Common myeloid progenitor, CD34-positive (primary cell): ENCODE data around the gene TTF2.

Experiments
- CTCF ChIA-PET: fragments of 350-600 bp; sonication (Branson Sonifier 250); formaldehyde crosslinking; loops from one replicate; lab custom pipeline; 2021; ENCODE audit warnings: antibody characterized with exemption; lab: Charles Lee
- POLR2A ChIA-PET: fragments of 350-600 bp; sonication (Branson Sonifier 250); formaldehyde crosslinking; loops from one replicate; lab custom pipeline; 2021; ENCODE audit warnings: antibody characterized with exemption; lab: Charles Lee
- DNase-seq, 3 donors: peaks; one replicate each; pipeline versions ENCODE4 v3.0.0 to v3.0.0-alpha.2; 2013
- H3K27ac ChIP-seq, 2 experiments: 1 replicate in 1 of 2; 2 replicates in 1 of 2; pipeline ENCODE4 v1.7.0; 2013; ENCODE audit warnings: inconsistent platforms in 2 of 2, low read length in 2 of 2, mild to moderate bottlenecking in 2 of 2, low read depth in 1 of 2, moderate library complexity in 1 of 2; ENCODE audit not compliant: severe bottlenecking in 2 of 2, insufficient read depth in 1 of 2, poor library complexity in 1 of 2
- H3K27me3 ChIP-seq, 5 experiments: replicated peaks in 2 of 5; 1 replicate in 3 of 5; 2 replicates in 2 of 5; pipeline versions ENCODE4 v1.6.1 to v1.7.0; 2013; ENCODE audit warnings: low read length in 4 of 5, mild to moderate bottlenecking in 2 of 5, moderate library complexity in 2 of 5, inconsistent platforms in 1 of 5; ENCODE audit not compliant: insufficient read depth in 5 of 5, control insufficient read depth in 4 of 5
- H3K36me3 ChIP-seq, 4 experiments: 1 replicate in 2 of 4; 2 replicates in 2 of 4; pipeline versions ENCODE4 v1.6.1 to v1.7.0; 2013; ENCODE audit warnings: low read length in 3 of 4, control low read depth in 1 of 4, mild to moderate bottlenecking in 1 of 4; ENCODE audit not compliant: control insufficient read depth in 4 of 4, insufficient read depth in 4 of 4
- H3K4me1 ChIP-seq, 4 experiments: 1 replicate in 3 of 4; 2 replicates in 1 of 4; pipeline versions ENCODE4 v1.6.1 to v1.7.1; 2013; ENCODE audit warnings: low read length in 3 of 4, mild to moderate bottlenecking in 3 of 4, control low read depth in 1 of 4, inconsistent platforms in 1 of 4, moderate library complexity in 1 of 4; ENCODE audit not compliant: control insufficient read depth in 4 of 4, insufficient read depth in 4 of 4; ENCODE audit errors: control extremely low read depth in 1 of 4
- H3K4me3 ChIP-seq, 7 experiments: 1 replicate in 4 of 7; 2 replicates in 3 of 7; pipeline versions ENCODE4 v1.5.1 to v1.7.0; 2013; ENCODE audit warnings: mild to moderate bottlenecking in 7 of 7, low read length in 6 of 7, moderate library complexity in 6 of 7, inconsistent platforms in 2 of 7, low read depth in 2 of 7, control low read depth in 1 of 7; ENCODE audit not compliant: insufficient read depth in 4 of 7, control insufficient read depth in 1 of 7; ENCODE audit errors: extremely low read depth in 1 of 7
- H3K9me3 ChIP-seq, 5 experiments: 1 replicate in 4 of 5; 2 replicates in 1 of 5; pipeline versions ENCODE4 v1.6.1 to v1.7.1; 2013; ENCODE audit warnings: low read length in 4 of 5, mild to moderate bottlenecking in 2 of 5, inconsistent platforms in 1 of 5, low read depth in 1 of 5, moderate library complexity in 1 of 5; ENCODE audit not compliant: control insufficient read depth in 4 of 5, insufficient read depth in 2 of 5; ENCODE audit errors: control extremely low read depth in 1 of 5
- WGBS: methylation state at CpG from one replicate; pipeline ENCODE4 v1.1.5; 2013; ENCODE audit not compliant: insufficient coverage; 5-methylcytosine and 5-hydroxymethylcytosine counted together

Gene TTF2

GRCh38 chr1:117058810-117059209, 1.3 kb upstream of the TTF2 start:
- Histone ChIP-seq H3K4me3 (peak overlapping the region in 6 of 7 experiments; percentile 71 to 97 (median 90)), H3K27ac (peak overlapping the region; percentile 46 to 79), H3K9me3 (no peaks in the 10 kb centered on the region), H3K36me3 (peaks cover 0 to 15% (median 4%) of the 10 kb centered on the region in 4 experiments), H3K27me3 (no peaks in the 10 kb centered on the region), H3K4me1 (peaks cover 3 to 40% (median 19%) of the 10 kb centered on the region in 4 experiments)
- CTCF ChIA-PET: interaction anchor here (1.2 to 3.9 kb wide), 3 partner anchors 321 to 487 kb away, joined by 3 to 25 read pairs (median 4); no protein-coding TSS in a partner anchor
- peak in 1 of 3 donors; percentile 21 for DNase-seq
- no CpG with 5 or more reads among the region's 4 CpGs for WGBS
- POLR2A ChIA-PET: no interaction called here

- H3K9me3 ChIP-seq: no peaks in the 10 kb centered on the region
- H3K4me1 ChIP-seq: peaks cover 3 to 40% (median 19%) of the 10 kb centered on the region in 4 experiments
- peaks cover 0 to 18% (median 5%) of the 10 kb centered on the region in 4 experiments for H3K36me3 ChIP-seq
- ChIA-PET CTCF (interaction anchor here (1.5 to 3.9 kb wide), 3 partner anchors 12 to 335 kb away, joined by 4 to 25 read pairs (median 4); no protein-coding TSS in a partner anchor), POLR2A (no interaction called here)
- H3K4me3 ChIP-seq: peak overlapping the region; percentile 68 to 97 (median 90)
- peak; percentile 66 to 88 (median 85) for DNase-seq
- no peaks in the 10 kb centered on the region for H3K27me3 ChIP-seq
- 0% methylated on average over 7 of the region's 18 CpGs for WGBS
- H3K27ac ChIP-seq: peak overlapping the region; percentile 46 to 79
Measured at GRCh38 chr1:117059334-117059677, 820 bp upstream of the TTF2 start.

GRCh38 chr1:117060441-117061317, 553 bp downstream of the TTF2 start:
- Histone ChIP-seq H3K4me1 (peaks cover 3 to 40% (median 19%) of the 10 kb centered on the region in 4 experiments), H3K4me3 (peak overlapping the region; percentile 68 to 97 (median 90)), H3K36me3 (peaks cover 2 to 25% (median 5%) of the 10 kb centered on the region in 4 experiments), H3K9me3 (no peaks in the 10 kb centered on the region), H3K27me3 (no peaks in the 10 kb centered on the region), H3K27ac (peak overlapping the region; percentile 64 to 79)
- ChIA-PET CTCF (interaction anchor here (0.8 to 1.7 kb wide), 7 partner anchors 10 to 487 kb away, joined by 3 to 4 read pairs (median 3); no protein-coding TSS in a partner anchor), POLR2A (no interaction called here)
- 32% methylated on average over 37 of the region's 42 CpGs for WGBS
- peak in 1 of 3 donors; percentile 39 for DNase-seq

- WGBS: 88% methylated on average over 1 of the region's 2 CpGs
- peak overlapping the region in 1 of 2 experiments; percentile 43 for H3K27ac ChIP-seq
- no peaks in the 10 kb centered on the region for H3K9me3 ChIP-seq
- ChIA-PET POLR2A (no interaction called here), CTCF (interaction anchor here (1.2 kb wide), 1 partner anchor 67 kb away, joined by 4 read pairs; no protein-coding TSS in a partner anchor)
- H3K4me3 ChIP-seq: no peak overlapping the region
- peaks cover 3 to 40% (median 19%) of the 10 kb centered on the region in 4 experiments for H3K4me1 ChIP-seq
- H3K36me3 ChIP-seq: peaks cover 5 to 31% (median 12%) of the 10 kb centered on the region in 4 experiments
- peak in 2 of 3 donors; percentile 36 to 46 for DNase-seq
- H3K27me3 ChIP-seq: no peaks in the 10 kb centered on the region
Measured at GRCh38 chr1:117061986-117062415, 1.9 kb downstream of the TTF2 start.

- Histone ChIP-seq H3K4me3 (no peak overlapping the region), H3K4me1 (peaks cover 0 to 15% (median 5%) of the 10 kb centered on the region in 4 experiments), H3K27me3 (no peaks in the 10 kb centered on the region), H3K27ac (no peak overlapping the region), H3K9me3 (no peaks in the 10 kb centered on the region), H3K36me3 (peaks cover 5 to 48% (median 16%) of the 10 kb centered on the region in 4 experiments)
- DNase-seq: no peak
- WGBS: 85% methylated on average over 3 of the region's 6 CpGs
- POLR2A ChIA-PET: interaction anchor here (0.6 kb wide), 1 partner anchor 9 kb away, joined by 3 read pairs; no protein-coding TSS in a partner anchor
- CTCF ChIA-PET: interaction anchor here (1.5 to 6.5 kb wide), 5 partner anchors 27 to 65 kb away, joined by 3 to 37 read pairs (median 7); no protein-coding TSS in a partner anchor
Measured at GRCh38 chr1:117066367-117066766, 6.2 kb downstream of the TTF2 start.

GRCh38 chr1:117067533-117068370, 7.6 kb downstream of the TTF2 start:
- 84% methylated on average over 4 of the region's 6 CpGs for WGBS
- DNase-seq: peak; percentile 27 to 72 (median 61)
- peaks cover 3 to 48% (median 18%) of the 10 kb centered on the region in 4 experiments for H3K36me3 ChIP-seq

More at GRCh38 chr1:117067533-117068370, 7.6 kb downstream of the TTF2 start:
- Histone ChIP-seq H3K9me3 (no peaks in the 10 kb centered on the region), H3K4me1 (peaks cover 0 to 4% (median 2%) of the 10 kb centered on the region in 4 experiments), H3K27ac (no peak overlapping the region), H3K4me3 (no peak overlapping the region), H3K27me3 (no peaks in the 10 kb centered on the region)
- POLR2A ChIA-PET: interaction anchor here (1.1 kb wide), 1 partner anchor 34 kb away, joined by 3 read pairs; no protein-coding TSS in a partner anchor
- CTCF ChIA-PET: interaction anchor here (0.8 to 6.5 kb wide), 14 partner anchors 9 to 826 kb away, joined by 3 to 37 read pairs (median 6); no protein-coding TSS in a partner anchor
